H1 (cell line): ENCODE results near the gene PLXNB2. TPM values are rescaled to one million over a fixed set of nuclear protein-coding genes. Genes with fewer than 3 reads are reported as not detected.
A peak's percentile ranks its signal among the peaks of the same experiment; 100 is the strongest.

Experiments
- CTCF ChIA-PET: fragments of 300-600 bp; sonication (Branson Sonifier 250); formaldehyde crosslinking; loops from one replicate; lab custom pipeline; 2021; ENCODE audit not compliant: partially characterized antibody; lab: Charles Lee
- POLR2A ChIA-PET: fragments of 300-600 bp; sonication (Branson Sonifier 250); formaldehyde crosslinking; loops from one replicate; lab custom pipeline; 2021; ENCODE audit warnings: inconsistent platforms; ENCODE audit not compliant: partially characterized antibody; lab: Charles Lee
- DNase-seq, 2 experiments: peaks; one replicate each; pipeline versions ENCODE4 v3.0.0 to v3.0.0-alpha.2; 2010 to 2022; ENCODE audit warnings: low spot score in 2 of 2, low read depth in 1 of 2, mixed read lengths in 1 of 2
- FAIRE-seq: peaks from 2 replicates; lab custom pipeline; 2011; peaks lifted over from hg19 to GRCh38; lab: Jason Lieb, UNC
- H2AFZ ChIP-seq: 2 replicates; pipeline ENCODE4 v1.8.1; 2012; ENCODE audit warnings: low read length, inconsistent platforms
- H2AK5ac ChIP-seq: 2 replicates; pipeline ENCODE4 v1.6.1; 2013; ENCODE audit warnings: low read depth, low read length
- H2BK120ac ChIP-seq: replicated peaks from 2 replicates; pipeline ENCODE3; 2013; ENCODE audit warnings: low read depth, low read length, inconsistent platforms
- H2BK12ac ChIP-seq: 2 replicates; pipeline ENCODE4 v1.6.1; 2013; ENCODE audit warnings: low read depth, low read length
- H2BK15ac ChIP-seq: 2 replicates; pipeline ENCODE4 v1.6.1; 2013; ENCODE audit warnings: low read length
- H2BK20ac ChIP-seq: 2 replicates; pipeline ENCODE4 v1.6.1; 2013; ENCODE audit warnings: low read length
- H2BK5ac ChIP-seq: 2 replicates; pipeline ENCODE4 v1.6.1; 2013; ENCODE audit warnings: low read depth, low read length
- H3K14ac ChIP-seq: 2 replicates; pipeline ENCODE4 v1.6.1; 2013; ENCODE audit warnings: inconsistent platforms; ENCODE audit not compliant: insufficient read length
- H3K18ac ChIP-seq: 2 replicates; pipeline ENCODE4 v1.6.1; 2013; ENCODE audit warnings: low read length; ENCODE audit errors: extremely low read depth
- H3K23ac ChIP-seq: 2 replicates; pipeline ENCODE4 v1.6.1; 2013; ENCODE audit warnings: inconsistent platforms; ENCODE audit not compliant: insufficient read length
- H3K23me2 ChIP-seq: 2 replicates; pipeline ENCODE4 v1.6.1; 2013; ENCODE audit warnings: low read depth, low read length
- H3K27ac ChIP-seq: 2 replicates; pipeline ENCODE4 v1.6.1; 2011; ENCODE audit warnings: low read depth, low read length, inconsistent platforms
- H3K27me3 ChIP-seq, 4 experiments: replicated peaks in 1 of 4; 1 replicate in 1 of 4; 2 replicates in 3 of 4; pipeline versions ENCODE4 v1.6.1 to v1.8.1; 2011 to 2013; ENCODE audit warnings: low read length in 3 of 4, mild to moderate bottlenecking in 3 of 4, inconsistent platforms in 2 of 4, mixed read lengths in 2 of 4, moderate library complexity in 1 of 4; ENCODE audit not compliant: control insufficient read depth in 3 of 4, insufficient read depth in 3 of 4; ENCODE audit errors: extremely low read depth in 1 of 4
- H3K36me3 ChIP-seq, 4 experiments: 2 replicates each; pipeline versions ENCODE4 v1.6.1 to v1.8.1; 2011 to 2013; ENCODE audit warnings: mild to moderate bottlenecking in 4 of 4, low read length in 3 of 4, moderate library complexity in 2 of 4, control low read depth in 1 of 4, inconsistent platforms in 1 of 4; ENCODE audit not compliant: insufficient read depth in 4 of 4, control insufficient read depth in 2 of 4
- H3K4ac ChIP-seq: replicated peaks from 2 replicates; pipeline ENCODE3; 2013; ENCODE audit warnings: low read length, low read depth, mixed read lengths, inconsistent platforms; ENCODE audit not compliant: insufficient read length
- H3K4me1 ChIP-seq, 4 experiments: replicated peaks in 1 of 4; 1 replicate in 1 of 4; 2 replicates in 3 of 4; pipeline versions ENCODE4 v1.6.1 to v1.8.1; 2011 to 2013; ENCODE audit warnings: low read length in 3 of 4, inconsistent platforms in 2 of 4, mixed read lengths in 1 of 4; ENCODE audit not compliant: insufficient read depth in 4 of 4, control insufficient read depth in 3 of 4
- H3K4me2 ChIP-seq, 2 experiments: 2 replicates each; pipeline versions ENCODE4 v1.6.1 to v1.8.1; 2011 to 2013; ENCODE audit warnings: low read depth in 2 of 2, low read length in 2 of 2, control low read depth in 1 of 2, inconsistent platforms in 1 of 2, mild to moderate bottlenecking in 1 of 2; ENCODE audit not compliant: insufficient read depth in 1 of 2
- H3K4me3 ChIP-seq, 4 experiments: fragments of 200-600, 300-600 bp in 1 of 4; sonication (generic), shearing (Covaris generic), sonication (Bioruptor Twin) in 1 of 4; 2 replicates each; pipeline versions ENCODE4 v1.5.1 to v1.8.1; 2011 to 2016; ENCODE audit warnings: low read length in 4 of 4, low read depth in 3 of 4, control low read depth in 2 of 4, inconsistent platforms in 2 of 4, mild to moderate bottlenecking in 2 of 4, mixed read lengths in 1 of 4, moderate library complexity in 1 of 4; ENCODE audit not compliant: insufficient read depth in 2 of 4; ENCODE audit errors: extremely low read depth in 1 of 4
- H3K56ac ChIP-seq: replicated peaks from 2 replicates; pipeline ENCODE3; 2013; ENCODE audit warnings: low read depth, mild to moderate bottlenecking, mixed read lengths, low read length, inconsistent platforms; ENCODE audit not compliant: insufficient read length
- H3K79me1 ChIP-seq: 2 replicates; pipeline ENCODE4 v1.6.1; 2013; ENCODE audit warnings: low read depth, low read length, control low read depth
- H3K79me2 ChIP-seq, 2 experiments: 2 replicates each; pipeline versions ENCODE4 v1.6.1 to v1.8.1; 2012 to 2013; ENCODE audit warnings: low read length in 2 of 2, mild to moderate bottlenecking in 2 of 2, inconsistent platforms in 1 of 2; ENCODE audit not compliant: insufficient read depth in 2 of 2, control insufficient read depth in 1 of 2
- H3K9ac ChIP-seq, 4 experiments: replicated peaks in 1 of 4; 1 replicate in 1 of 4; 2 replicates in 3 of 4; pipeline versions ENCODE4 v1.6.1 to v1.8.1; 2011 to 2013; ENCODE audit warnings: low read depth in 3 of 4, low read length in 3 of 4, control low read depth in 2 of 4, mild to moderate bottlenecking in 2 of 4, moderate library complexity in 2 of 4, inconsistent platforms in 1 of 4; ENCODE audit errors: extremely low read depth in 1 of 4
- H3K9me3 ChIP-seq, 2 experiments: 2 replicates each; pipeline versions ENCODE4 v1.6.1 to v1.8.1; 2012 to 2013; ENCODE audit warnings: mild to moderate bottlenecking in 2 of 2, moderate library complexity in 2 of 2, control low read depth in 1 of 2, inconsistent platforms in 1 of 2, low read depth in 1 of 2, low read length in 1 of 2, mixed read lengths in 1 of 2; ENCODE audit not compliant: insufficient read depth in 2 of 2
- H4K20me1 ChIP-seq, 2 experiments: replicated peaks in 1 of 2; 2 replicates each; pipeline versions ENCODE3 to v1.8.1; 2011 to 2013; ENCODE audit warnings: inconsistent platforms in 2 of 2, low read length in 2 of 2, mild to moderate bottlenecking in 1 of 2; ENCODE audit not compliant: insufficient read depth in 2 of 2, control insufficient read depth in 1 of 2
- H4K5ac ChIP-seq: 2 replicates; pipeline ENCODE4 v1.6.1; 2013; ENCODE audit warnings: low read length, low read depth, mixed read lengths, inconsistent platforms; ENCODE audit not compliant: insufficient read length
- H4K8ac ChIP-seq: 2 replicates; pipeline ENCODE4 v1.8.0; 2013; ENCODE audit warnings: mild to moderate bottlenecking, moderate library complexity, low read length, inconsistent platforms; ENCODE audit not compliant: insufficient read depth; ENCODE audit errors: extremely low read depth
- H4K91ac ChIP-seq: replicated peaks from 2 replicates; pipeline ENCODE3; 2013; ENCODE audit warnings: low read length, mixed read lengths, inconsistent platforms; ENCODE audit not compliant: insufficient read length
- CBX5 ChIP-seq: fragments of 300-800, 300-1000 bp; sonication (generic); IDR thresholded peaks from 2 replicates; pipeline ENCODE4 v1.7.1; 2016; ENCODE audit warnings: antibody characterized with exemption, low read length, low read depth
- CTBP2 ChIP-seq: IDR thresholded peaks from 2 replicates; pipeline ENCODE4 v1.7.0; 2011; ENCODE audit warnings: borderline replicate concordance, mild to moderate bottlenecking, moderate library complexity, mixed read lengths, low read length; ENCODE audit not compliant: insufficient read depth, insufficient read length
- EP300 ChIP-seq, 2 experiments: IDR thresholded peaks; 1 replicate in 1 of 2; 2 replicates in 1 of 2; pipeline ENCODE4 v1.6.1; 2011 to 2012; ENCODE audit warnings: low read depth in 2 of 2, low read length in 2 of 2, mild to moderate bottlenecking in 2 of 2, borderline replicate concordance in 1 of 2, inconsistent platforms in 1 of 2, moderate library complexity in 1 of 2
- KDM1A ChIP-seq: fragments of 200-600, 300-600 bp; sonication (generic); IDR thresholded peaks from 2 replicates; pipeline ENCODE4 v1.7.1; 2016; ENCODE audit warnings: mild to moderate bottlenecking, low read length, borderline replicate concordance
- NANOG ChIP-seq: IDR thresholded peaks from 2 replicates; pipeline ENCODE4 v1.6.1; 2011; ENCODE audit warnings: low read length, low read depth, mild to moderate bottlenecking, inconsistent platforms; ENCODE audit not compliant: insufficient read depth, poor library complexity, severe bottlenecking
- NRF1 ChIP-seq: IDR thresholded peaks from 2 replicates; pipeline ENCODE4 v1.6.1; 2011; ENCODE audit warnings: mild to moderate bottlenecking, low read depth, low read length, improper control_type of control experiment
- PHF8 ChIP-seq: fragments of 200-600 bp; sonication (generic); conservative IDR thresholded peaks from 2 replicates; pipeline ENCODE4 v1.7.1; 2012; ENCODE audit warnings: low read depth, mild to moderate bottlenecking, inconsistent platforms, low read length, moderate library complexity
- RAD21 ChIP-seq, 2 experiments: IDR thresholded peaks in 1 of 2; conservative IDR thresholded peaks in 1 of 2; 2 replicates each; pipeline ENCODE4 v1.6.1; 2011; ENCODE audit warnings: low read depth in 2 of 2, low read length in 2 of 2, improper control_type of control experiment in 1 of 2, inconsistent platforms in 1 of 2, mild to moderate bottlenecking in 1 of 2, moderate library complexity in 1 of 2
- SAP30 ChIP-seq: fragments of 300-600 bp; sonication (generic); IDR thresholded peaks from 2 replicates; pipeline ENCODE4 v1.7.1; 2012; ENCODE audit warnings: low read length, moderate library complexity, mild to moderate bottlenecking, inconsistent platforms; ENCODE audit not compliant: insufficient read depth, insufficient replicate concordance
- SP2 ChIP-seq: IDR thresholded peaks from 2 replicates; pipeline ENCODE4 v1.6.1; 2012; ENCODE audit warnings: mild to moderate bottlenecking, low read length, inconsistent platforms
- TAF1 ChIP-seq: IDR thresholded peaks from 2 replicates; pipeline ENCODE4 v1.6.1; 2011; ENCODE audit warnings: mild to moderate bottlenecking, low read depth, low read length
- TAF7 ChIP-seq: optimal IDR thresholded peaks from 2 replicates; pipeline ENCODE3; 2011; ENCODE audit warnings: low read depth, mild to moderate bottlenecking, inconsistent platforms, low read length, moderate library complexity, borderline replicate concordance
- WGBS, 2 experiments: shearing (Covaris generic) in 1 of 2; methylation state at CpG; one replicate each; pipeline versions ENCODE4 v1.1.6 to v1.1.7; 2013 to 2015; ENCODE audit warnings: low lambda C conversion rate in 2 of 2, mixed read lengths in 2 of 2, inconsistent platforms in 1 of 2, low coverage in 1 of 2, missing lambda C conversion rate in 1 of 2; ENCODE audit not compliant: insufficient replicate concordance in 2 of 2, insufficient coverage in 1 of 2, insufficient read length in 1 of 2; ENCODE audit errors: extremely low coverage in 1 of 2, missing lambda C conversion rate in 1 of 2; 5-methylcytosine and 5-hydroxymethylcytosine counted together
- polyA plus RNA-seq, 7 experiments: library from polyadenylated mRNA; depleted of rRNA in 3 of 7; stranded (reverse) in 5 of 7; unstranded in 2 of 7; fragments of >200 nt in 5 of 7; fragments of 200-250 nt in 2 of 7; gene quantifications; 1 replicate in 5 of 7; 2 replicates in 1 of 7; 4 replicates in 1 of 7; pipeline versions ENCODE4 v1.2.1 to v1.2.3, GENCODE V29; 2011 to 2013; ENCODE audit warnings: missing spikeins in 2 of 7, mixed read lengths in 2 of 7
- total RNA-seq: library from RNA; stranded (reverse); fragmentation: NEBNext Ultra II Directional; extraction: Animal tissue kit (Norgen Biotek cat#: 25700); gene quantifications from 2 replicates; pipeline ENCODE4 v1.2.1, GENCODE V29; 2021

The PLXNB2 gene
- total and polyA plus RNA-seq, 2 of the 8 experiments (the other 6 are each of a cell fraction or from before 2014, with no cell fraction given) = 58.3 to 92.8 TPM

DNA sequence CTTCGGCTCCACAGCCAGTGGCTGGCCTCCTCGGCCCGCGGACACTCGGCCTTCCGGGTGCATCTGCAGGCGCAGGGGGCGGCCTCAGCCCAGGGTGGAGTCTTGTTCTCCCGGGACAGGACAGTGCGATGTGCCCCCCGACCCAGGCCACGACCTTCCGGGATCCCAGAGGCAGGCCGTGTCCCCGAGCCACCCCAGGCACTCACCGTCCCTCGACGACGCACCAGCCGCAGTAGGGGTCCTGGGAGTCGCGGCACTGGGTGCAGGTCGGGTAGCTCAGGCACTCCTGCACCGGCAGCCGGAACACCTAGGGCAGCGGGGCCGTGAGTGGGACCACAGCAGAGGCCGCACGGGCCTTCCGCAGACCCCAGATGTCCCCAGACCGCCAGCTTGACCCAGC is 19.7 kb downstream of the PLXNB2 start:
- Histone ChIP-seq H3K4ac (no peak overlapping the region), H3K9me3 (no peaks in the 10 kb centered on the region), H3K23me2 (no peaks in the 10 kb centered on the region), H3K27ac (no peak overlapping the region), H3K79me2 (peaks cover 0 to 24% of the 10 kb centered on the region in 2 experiments; a peak in 2 of 4 replicates), H3K18ac (no peak overlapping the region), H2AK5ac (no peak overlapping the region), H3K79me1 (peaks cover 11% of the 10 kb centered on the region), H3K23ac (no peak overlapping the region), H2BK12ac (no peak overlapping the region), H2BK120ac (no peak overlapping the region), H2BK20ac (no peak overlapping the region), H3K36me3 (peaks cover 8 to 59% (median 12%) of the 10 kb centered on the region in 4 experiments; a peak in 7 of 8 replicates), H3K56ac (no peak overlapping the region), H2BK5ac (no peak overlapping the region), H3K4me3 (no peak overlapping the region), H4K91ac (no peak overlapping the region), H3K9ac (no peak overlapping the region), H2AFZ (no peak overlapping the region), H4K8ac (peak overlapping the region; percentile 25; the same call in 1 of the 2 replicates), H3K4me2 (no peak overlapping the region), H3K27me3 (no peaks in the 10 kb centered on the region), H4K5ac (no peak overlapping the region), H2BK15ac (no peak overlapping the region), H4K20me1 (peaks cover 8 to 28% of the 10 kb centered on the region in 2 experiments), H3K14ac (no peak overlapping the region), H3K4me1 (peaks cover 0 to 9% (median 5%) of the 10 kb centered on the region in 4 experiments; a peak in 6 of 7 replicates)
- WGBS, 2 experiments = 94% methylated on average over 29 of the region's 31 CpGs; no CpG with 5 or more reads in 1 of the 2 experiments
- no peak for DNase-seq
- CTCF ChIA-PET = interaction anchor here (1.0 to 1.1 kb wide), 3 partner anchors 11 to 38 kb away, joined by 3 to 5 read pairs (median 3); no protein-coding TSS in a partner anchor
- FAIRE-seq = no peak
- POLR2A ChIA-PET = interaction anchor here (0.9 to 1.3 kb wide), 2 partner anchors 11 to 12 kb away, joined by 3 to 4 read pairs; no protein-coding TSS in a partner anchor
- TF ChIP-seq RAD21 (IDR thresholded peaks at IDR 0.05 in 1 of 2, conservative IDR thresholded peaks at IDR 0.05 in 1 of 2; ENCODE audit: low read depth in 2 of 2, low read length in 2 of 2) = no peak
- no peak for TF ChIP-seq TAF7
- no peak for TF ChIP-seq CBX5
- no peak for TF ChIP-seq TAF1
- no peak for TF ChIP-seq PHF8
- TF ChIP-seq SP2 = no peak
- no peak for TF ChIP-seq NANOG
- TF ChIP-seq KDM1A = no peak
- TF ChIP-seq NRF1 = no peak
- TF ChIP-seq EP300 (IDR thresholded peaks at IDR 0.05; ENCODE audit: borderline replicate concordance in 1 of 2, low read depth in 2 of 2, low read length in 2 of 2) = no peak
- no peak for TF ChIP-seq CTBP2
- no peak for TF ChIP-seq SAP30
